Right lobe of liver (tissue), 4 donors: ENCODE results near the gene GLT1D1.

Experiments used
- POLR2A ChIP-seq: fragments of 450-650 bp; IDR thresholded peaks from one replicate; pipeline ENCODE4 v1.6.1; 2017; ENCODE audit warnings: antibody characterized with exemption, mild to moderate bottlenecking
- TF ChIP-seq, protein P1 (sequence below), 4 donors: fragments of 200-600 bp in 3 of 4; fragments of 450-650 bp in 1 of 4; IDR thresholded peaks; one replicate each; pipeline versions ENCODE4 v1.5.1 to v1.8.0; 2016 to 2022; ENCODE audit warnings: antibody characterized with exemption in 4 of 4, mild to moderate bottlenecking in 2 of 4
- donor health status: DM: no; HTN: no; CAD: no.
- donor health status: DM: no; HTN: no; CAD: no.
- donor health status: DM: no; HTN: yes; CAD: no.

DNA sequence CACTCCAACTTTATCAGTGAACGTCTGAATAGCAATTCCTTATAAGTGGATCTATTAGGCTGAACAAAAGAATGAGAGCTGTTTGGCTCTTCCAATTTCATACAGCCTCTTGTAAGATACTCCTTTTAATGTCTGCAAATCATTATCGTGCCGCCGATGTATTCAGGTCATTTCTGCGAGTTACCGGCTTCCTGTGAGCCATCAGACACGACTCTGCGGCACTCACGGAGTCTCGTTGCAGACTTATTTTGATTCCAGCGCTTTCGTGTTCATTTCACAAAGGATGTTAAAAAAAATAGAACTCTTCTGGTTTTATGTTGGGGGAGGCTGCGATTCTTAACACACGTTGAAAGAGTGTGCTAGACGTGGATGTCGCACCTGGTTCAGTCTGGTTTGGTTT, 106.6 kb downstream of the GLT1D1 start:
- TF ChIP-seq, protein P1, sequence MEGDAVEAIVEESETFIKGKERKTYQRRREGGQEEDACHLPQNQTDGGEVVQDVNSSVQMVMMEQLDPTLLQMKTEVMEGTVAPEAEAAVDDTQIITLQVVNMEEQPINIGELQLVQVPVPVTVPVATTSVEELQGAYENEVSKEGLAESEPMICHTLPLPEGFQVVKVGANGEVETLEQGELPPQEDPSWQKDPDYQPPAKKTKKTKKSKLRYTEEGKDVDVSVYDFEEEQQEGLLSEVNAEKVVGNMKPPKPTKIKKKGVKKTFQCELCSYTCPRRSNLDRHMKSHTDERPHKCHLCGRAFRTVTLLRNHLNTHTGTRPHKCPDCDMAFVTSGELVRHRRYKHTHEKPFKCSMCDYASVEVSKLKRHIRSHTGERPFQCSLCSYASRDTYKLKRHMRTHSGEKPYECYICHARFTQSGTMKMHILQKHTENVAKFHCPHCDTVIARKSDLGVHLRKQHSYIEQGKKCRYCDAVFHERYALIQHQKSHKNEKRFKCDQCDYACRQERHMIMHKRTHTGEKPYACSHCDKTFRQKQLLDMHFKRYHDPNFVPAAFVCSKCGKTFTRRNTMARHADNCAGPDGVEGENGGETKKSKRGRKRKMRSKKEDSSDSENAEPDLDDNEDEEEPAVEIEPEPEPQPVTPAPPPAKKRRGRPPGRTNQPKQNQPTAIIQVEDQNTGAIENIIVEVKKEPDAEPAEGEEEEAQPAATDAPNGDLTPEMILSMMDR (IDR thresholded peaks at IDR 0.05) = no peak
- no peak for TF ChIP-seq POLR2A
